Measurements from ENCODE around the gene PIP5K1A. TPM values are rescaled to one million over a fixed set of nuclear protein-coding genes. Genes with fewer than 3 reads are reported as not detected.
"Not testable (repeated sequence)": the region's sequence is repeated elsewhere in the genome, so short reads cannot be mapped to it uniquely, and the experiment has no call there.

Gene PIP5K1A
- polyA plus RNA-seq, 4 donors, result 59.2 to 69.7 (median 63.1) TPM

DNA sequence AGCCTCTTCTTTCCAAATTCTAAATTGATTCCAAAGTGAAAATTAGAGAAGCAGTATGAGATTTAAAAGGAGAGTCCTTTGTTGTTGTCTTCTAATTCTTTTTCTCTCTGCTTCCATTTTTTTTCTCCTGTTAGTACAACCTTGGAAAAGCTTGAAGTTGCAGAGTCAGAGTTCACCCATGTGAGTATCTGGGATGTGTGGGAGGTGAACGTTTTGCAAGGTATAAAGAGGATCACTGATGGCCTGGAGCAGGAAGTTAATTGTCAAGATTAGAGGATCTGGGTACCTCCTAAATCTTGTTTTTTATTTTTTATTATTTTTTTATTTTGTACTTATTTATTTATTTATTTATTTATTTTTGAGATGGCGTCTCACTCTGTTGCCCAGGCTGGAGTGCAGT lies 48.4 kb downstream of the PIP5K1A start:
- no peak for DNase-seq (ENCODE audit: low read depth in 4 of 4, low spot score in 3 of 4)

DNA sequence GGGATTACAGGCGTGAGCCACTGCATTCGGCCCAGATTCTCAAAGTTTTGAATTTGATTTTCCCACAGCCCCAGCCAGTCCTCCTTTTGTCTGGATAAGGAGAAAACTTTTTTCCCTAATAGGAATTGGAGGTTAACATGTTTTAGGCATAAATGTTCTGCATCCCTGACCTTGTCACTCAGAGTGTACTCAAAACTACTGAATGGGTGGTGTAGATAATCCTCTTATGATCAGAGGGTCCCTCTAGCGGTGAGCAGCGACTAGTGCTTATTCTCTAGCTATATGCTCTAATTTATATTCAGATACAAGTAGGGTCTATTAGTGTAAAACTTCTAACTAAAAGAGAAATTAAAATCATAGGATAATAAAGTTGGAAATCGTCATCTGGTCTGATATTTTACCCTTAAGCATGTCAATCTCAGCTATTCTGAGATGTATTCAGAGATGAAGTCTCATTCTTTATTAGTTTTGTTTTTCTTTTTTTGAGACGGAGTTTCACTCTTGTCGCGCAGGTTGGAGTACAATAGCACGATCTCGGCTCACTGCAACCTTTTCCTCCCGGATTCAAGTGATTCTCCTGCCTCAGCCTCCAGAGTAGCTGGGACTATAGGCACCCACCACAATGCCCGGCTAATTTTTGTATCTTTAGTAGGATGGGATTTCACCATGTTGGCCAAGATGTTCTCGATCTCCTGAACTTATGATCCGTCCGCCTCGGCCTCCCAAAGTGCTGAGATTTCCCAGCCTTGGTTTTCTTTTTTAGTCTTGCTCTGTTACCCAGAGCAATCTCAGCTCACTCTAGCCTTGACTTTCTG lies 53.5 kb downstream of the PIP5K1A start:
- peak; percentile 27 to 41 (median 38) for DNase-seq (ENCODE audit: low read depth in 4 of 4, low spot score in 3 of 4)

DNA sequence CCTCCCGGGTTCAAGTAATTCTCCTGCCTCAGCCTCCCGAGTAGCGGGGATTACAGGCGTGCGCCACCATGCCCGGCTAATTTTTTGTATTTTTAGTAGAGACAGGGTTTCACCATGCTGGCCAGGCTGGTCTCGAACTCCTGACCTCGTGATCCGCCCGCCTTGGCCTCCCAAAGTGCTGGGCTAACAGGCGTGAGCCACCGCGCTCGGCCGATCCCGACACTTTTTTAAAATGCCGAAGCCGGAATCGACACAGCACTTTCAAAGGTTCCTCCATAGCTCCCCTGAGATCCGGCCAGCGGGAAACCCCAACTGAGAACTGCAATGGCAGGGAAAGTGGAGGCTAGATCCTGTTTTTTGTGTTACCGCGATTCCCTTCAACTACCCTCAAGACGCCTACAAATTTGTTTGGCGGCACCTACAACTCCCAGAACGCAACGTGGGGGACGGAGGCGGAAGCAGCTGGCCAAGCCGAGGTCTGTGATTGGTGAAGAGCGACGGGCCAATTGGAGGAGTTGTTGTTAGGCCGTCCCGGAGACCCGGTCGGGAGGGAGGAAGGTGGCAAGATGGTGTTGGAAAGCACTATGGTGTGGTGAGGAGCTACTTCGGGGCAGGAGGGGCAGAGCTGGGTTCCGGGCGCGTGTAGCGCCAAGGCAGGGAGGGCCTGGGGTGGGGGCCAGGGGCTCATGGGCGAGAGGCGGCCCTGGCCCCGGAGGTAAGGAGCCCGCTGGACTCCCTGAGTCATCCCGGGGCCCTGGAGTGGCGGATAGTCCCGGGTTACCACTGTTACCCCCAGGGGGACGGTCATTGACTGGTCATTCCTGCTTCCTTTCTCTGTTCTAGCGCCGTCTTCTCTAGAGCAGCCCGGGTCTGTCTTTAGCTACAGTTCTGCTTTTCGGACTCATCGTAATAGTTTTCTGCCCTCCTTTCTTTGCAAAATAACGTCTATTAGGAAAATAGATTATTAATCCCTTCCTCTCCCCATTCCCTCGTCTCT lies 56.2 kb downstream of the PIP5K1A start, which contains the start of gene PSMD4:
PSMD4 (plus strand) TSS at position 518 of the 997 bp plus-strand sequence; CDS start at position 567, 49 bp downstream.
- DNase-seq (ENCODE audit: low read depth in 4 of 4, low spot score in 3 of 4), result peak; percentile 95 to 96 (median 95)

DNA sequence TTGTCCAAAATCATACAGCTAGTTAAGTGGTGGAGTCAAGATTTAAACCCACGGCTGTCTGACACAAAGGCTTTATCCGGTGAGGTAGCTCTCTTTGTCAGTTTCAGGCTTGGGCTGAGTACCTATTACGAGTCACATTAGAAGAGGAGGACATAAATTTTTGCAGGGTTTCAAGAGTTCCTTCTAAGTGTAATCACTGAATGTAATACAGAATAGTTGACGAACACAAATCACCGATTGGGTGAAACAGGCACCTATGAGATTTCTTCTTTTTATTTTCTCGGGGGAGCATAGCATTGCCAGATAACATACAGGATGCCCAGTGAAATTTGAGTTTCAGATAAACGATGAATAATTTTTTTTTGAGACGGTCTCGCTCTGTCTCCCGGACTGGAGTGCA lies 57.0 kb downstream of the PIP5K1A start:
- DNase-seq (ENCODE audit: low read depth in 4 of 4, low spot score in 3 of 4), result no peak

DNA sequence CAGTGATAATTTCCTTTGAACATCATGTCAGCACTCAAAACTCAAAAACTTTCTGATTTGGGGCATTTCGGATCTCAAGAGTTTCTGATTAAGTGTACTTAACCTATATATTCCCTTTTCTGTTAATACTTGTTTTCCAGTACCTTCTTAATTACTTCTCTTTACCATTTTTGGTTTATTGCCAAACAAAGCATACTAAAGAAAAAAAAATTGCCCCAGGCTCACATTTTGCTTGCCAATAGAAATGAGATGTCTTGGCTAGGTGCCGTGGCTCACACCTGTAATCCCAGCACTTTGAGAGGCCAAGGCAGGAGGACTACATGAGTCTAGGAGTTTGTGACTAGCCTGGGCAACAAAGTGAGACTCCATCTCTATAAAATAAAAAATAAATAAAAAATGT lies 61.0 kb downstream of the PIP5K1A start:
- no peak for DNase-seq (ENCODE audit: low read depth in 4 of 4, low spot score in 3 of 4)

DNA sequence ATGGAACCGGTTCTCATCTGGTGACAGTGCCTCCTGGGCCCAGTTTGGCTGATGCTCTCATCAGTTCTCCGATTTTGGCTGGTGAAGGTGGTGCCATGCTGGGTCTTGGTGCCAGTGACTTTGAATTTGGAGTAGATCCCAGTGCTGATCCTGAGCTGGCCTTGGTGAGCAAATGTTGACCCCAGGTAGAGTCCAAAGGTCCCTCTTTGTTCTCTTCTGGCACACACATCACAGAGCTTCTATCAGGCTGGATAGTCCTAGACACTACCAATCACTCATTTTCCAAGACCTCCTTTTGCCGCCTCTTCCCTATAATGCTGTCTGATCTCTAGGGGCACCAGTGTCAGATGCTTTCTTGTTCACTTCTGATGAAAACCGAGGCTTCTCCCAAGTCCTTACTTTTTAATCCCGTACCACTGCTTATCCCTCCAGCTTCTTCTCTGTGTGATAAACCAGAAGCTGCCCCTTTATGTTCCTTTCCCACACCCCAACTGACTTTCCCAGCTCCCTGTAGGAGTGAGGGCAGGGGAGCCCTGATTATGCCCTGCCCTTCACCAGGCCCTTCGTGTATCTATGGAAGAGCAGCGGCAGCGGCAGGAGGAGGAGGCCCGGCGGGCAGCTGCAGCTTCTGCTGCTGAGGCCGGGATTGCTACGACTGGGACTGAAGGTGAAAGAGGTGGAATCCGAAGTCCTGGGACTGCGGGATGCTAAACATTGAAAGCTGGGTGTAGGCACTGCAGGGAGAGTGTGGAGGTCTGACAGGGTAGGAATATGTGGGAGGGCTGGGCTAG lies 67.3 kb downstream of the PIP5K1A start:
- no peak for DNase-seq (ENCODE audit: low read depth in 4 of 4, low spot score in 3 of 4)

DNA sequence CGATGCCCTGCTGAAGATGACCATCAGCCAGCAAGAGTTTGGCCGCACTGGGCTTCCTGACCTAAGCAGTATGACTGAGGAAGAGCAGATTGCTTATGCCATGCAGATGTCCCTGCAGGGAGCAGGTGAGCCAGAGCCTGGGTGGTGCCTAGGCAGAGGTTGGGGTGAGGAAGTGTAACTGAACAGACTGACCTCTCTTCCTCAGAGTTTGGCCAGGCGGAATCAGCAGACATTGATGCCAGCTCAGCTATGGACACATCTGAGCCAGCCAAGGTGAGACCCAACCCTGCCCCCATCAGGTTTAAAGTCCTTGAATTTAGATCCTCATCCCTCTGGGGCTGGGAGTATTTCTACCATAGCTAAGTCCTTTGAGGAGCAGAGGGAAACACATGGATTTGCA lies 68.0 kb downstream of the PIP5K1A start:
- DNase-seq (ENCODE audit: low read depth in 4 of 4, low spot score in 3 of 4), result no peak

DNA sequence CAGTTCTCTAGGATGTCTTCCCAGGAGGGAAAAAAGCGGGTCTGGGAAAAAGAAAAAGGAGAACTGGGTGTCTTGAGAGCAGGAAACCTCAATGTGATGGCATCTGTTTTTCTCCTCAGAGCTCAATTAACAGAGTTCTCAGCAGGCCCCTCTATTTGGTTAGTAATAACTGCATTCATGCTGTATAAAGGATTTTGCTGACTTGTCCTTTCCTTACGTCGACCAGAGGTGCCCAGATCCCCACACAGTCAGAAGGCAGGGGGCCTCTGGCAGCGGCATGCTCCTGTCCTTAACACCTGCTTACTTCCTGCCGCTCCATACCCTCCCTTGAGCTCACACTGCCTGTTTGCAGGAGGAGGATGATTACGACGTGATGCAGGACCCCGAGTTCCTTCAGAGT lies 68.5 kb downstream of the PIP5K1A start:
- DNase-seq (ENCODE audit: low read depth in 4 of 4, low spot score in 3 of 4), result no peak

DNA sequence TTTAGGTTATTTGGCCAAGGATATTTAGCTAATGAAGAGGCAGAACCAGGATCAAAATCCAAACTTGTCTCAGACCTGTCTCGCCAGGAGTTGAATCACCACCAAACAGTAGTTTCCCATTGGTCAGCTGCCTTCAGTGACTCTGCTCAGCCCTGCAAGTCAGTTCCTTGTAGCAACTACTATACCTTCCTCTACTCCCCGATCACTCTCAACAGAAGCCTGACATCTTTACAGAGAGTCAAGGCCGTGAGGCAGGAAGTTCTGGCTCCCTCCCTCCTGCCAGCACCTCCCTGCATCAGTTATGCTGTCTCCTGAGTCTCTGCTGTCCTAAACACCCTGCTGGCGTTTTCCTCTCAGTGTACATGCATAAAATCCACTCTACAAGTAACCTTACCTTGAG lies 69.4 kb downstream of the PIP5K1A start:
- DNase-seq (ENCODE audit: low read depth in 4 of 4, low spot score in 3 of 4), result no peak

DNA sequence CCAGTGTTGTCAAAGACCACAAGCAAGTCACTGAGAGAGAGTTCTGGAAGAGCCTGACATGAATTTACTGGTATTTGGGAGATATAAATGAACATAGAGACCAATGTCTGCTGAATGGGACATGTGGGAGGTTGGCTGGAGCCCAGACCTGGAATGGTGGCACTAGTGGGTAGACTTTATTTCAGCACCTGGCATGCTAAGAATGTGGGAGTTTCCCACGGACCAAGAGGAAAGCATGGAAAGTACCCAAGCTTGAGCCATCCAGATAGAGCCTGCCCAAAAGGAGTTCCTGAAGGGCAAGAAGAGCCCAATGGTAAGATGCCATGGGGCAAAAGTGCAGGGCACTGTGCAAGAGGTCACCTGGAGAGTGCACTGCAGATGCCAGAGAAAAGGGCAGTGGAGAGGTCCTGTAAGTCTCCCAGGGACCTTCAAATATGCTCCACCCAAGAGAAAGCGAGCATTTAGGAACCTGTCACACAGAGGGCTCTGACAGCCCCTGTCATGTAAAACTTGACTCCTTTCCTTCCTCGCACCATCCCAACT lies 75.6 kb downstream of the PIP5K1A start:
- no peak for DNase-seq (ENCODE audit: low read depth in 4 of 4, low spot score in 3 of 4)

DNA sequence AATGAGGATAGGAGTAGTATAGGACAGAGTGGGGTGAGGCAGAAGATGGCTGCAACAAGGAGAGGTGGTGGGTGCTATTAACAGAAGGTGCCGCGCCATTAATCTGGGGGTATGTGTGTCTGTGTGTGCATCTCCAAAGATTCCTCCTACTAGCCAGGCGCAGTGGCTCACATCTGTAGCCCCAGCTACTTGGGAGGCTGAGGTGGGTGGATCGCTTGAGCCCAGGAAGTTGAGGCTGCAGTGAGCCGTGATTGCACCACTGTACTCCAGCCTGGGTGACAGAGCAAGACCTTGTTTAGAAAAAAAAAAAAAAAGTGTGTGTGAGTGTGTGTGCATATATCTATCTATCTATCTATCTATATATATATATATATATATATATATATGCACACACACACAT lies 77.0 kb downstream of the PIP5K1A start:
- DNase-seq (ENCODE audit: low read depth in 4 of 4, low spot score in 3 of 4), result not testable (repeated sequence)

DNA sequence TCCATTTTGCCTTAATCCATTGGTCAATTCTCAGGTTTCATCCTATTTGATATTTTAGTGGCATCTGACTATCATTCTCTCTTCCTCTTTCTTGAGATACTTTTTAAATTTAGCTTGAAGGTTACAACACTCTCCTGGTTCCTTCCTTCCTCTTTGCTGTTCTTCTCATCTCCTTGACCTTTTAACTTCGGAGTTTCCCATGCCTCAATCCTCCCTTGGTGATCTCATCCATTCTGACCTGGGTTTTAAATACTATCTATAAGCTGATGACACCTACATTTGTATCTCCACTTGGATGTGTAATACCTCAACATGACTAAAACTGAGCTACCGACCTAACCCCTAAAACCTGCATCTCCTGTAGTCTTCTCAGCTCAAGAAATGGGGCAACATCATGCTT lies 78.9 kb downstream of the PIP5K1A start:
- no peak for DNase-seq (ENCODE audit: low read depth in 4 of 4, low spot score in 3 of 4)

DNA sequence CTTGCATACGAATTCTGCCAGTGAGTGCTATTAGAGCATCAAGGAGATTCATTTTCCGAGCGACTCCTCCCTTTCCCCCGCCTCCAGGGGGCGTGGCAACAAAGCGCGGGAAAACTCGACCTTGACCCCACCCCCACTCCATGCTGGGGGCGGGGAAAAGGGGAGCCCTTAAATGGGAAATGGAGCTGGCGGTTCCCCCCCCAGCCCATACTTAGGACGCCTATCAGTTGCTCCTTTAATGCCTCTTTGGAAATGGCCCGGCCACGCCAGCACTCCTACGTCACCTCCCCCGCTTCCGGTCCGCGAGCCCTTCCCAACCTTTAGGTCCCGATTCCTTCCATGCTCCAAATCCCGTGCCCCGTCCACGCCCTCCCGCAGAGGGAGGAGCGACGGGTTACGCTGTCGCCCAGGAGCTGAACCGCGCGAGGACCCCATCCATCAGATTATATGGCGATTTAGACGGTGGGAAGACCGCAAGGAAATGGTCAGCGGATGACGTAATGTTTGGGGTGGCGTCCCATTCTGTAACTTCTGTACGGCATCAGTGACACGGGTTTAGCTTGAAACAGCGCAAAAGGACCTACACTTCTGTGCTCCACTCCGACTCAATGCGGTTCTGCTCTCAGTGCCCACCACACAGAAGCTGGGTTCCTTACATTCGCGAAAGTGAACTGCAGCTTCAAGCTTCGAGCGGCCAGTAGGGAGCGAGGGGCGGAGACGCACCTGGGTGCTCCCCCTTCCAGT lies 83.0 kb downstream of the PIP5K1A start:
- DNase-seq (ENCODE audit: low read depth in 4 of 4, low spot score in 3 of 4), result peak; percentile 91 to 98 (median 96)

DNA sequence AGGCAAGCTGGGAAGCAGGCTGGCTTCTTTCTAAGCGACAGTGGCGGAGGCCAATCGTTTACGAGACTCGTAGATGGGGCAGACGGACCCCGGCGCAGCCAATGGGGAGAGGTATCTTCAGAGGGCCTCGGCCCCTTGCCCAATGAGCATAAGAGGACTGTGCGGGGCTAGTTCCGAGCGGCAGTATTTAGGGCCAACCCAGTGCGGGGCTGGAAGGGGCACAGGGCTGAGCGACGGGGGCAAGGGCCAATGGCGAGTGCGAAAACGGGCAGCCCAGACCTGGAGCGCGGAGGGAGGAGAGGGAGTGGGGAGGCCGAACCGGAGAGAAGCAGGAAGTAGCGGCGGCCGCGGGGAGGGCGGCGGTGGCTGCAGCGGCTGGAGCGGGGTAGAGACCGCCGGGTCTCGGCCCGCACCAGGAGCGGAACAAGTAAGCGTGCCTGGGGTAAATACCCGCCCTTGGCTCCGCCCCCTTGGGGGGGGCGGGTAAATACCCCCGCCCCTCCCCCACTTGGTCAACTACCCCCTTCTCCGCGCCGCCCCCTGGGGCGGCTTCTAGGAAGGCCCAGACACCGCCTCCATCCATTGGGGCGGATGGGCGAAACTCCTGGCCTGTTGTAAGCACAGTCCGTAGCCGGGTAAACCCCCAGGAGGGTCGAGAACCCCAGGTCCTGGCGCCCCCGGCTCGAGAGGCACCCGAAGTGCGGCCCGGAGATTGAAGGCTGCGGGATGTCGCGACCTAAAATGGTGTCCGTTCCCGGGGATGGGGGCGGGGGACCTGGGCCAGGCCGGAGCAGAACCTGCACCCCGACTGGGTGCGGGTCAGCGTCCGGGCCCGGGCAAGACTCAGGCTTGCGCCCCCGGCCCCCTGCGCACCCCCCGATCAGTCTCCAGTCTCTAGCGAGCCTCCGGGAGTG lies 83.9 kb downstream of the PIP5K1A start, which contains the start of gene ZNF687:
ZNF687 (plus strand) TSS at position 331 of the 914 bp plus-strand sequence. CDS start 3,993 bp downstream, outside the sequence.
- peak; percentile 98 to 100 (median 100) for DNase-seq (ENCODE audit: low read depth in 4 of 4, low spot score in 3 of 4)

DNA sequence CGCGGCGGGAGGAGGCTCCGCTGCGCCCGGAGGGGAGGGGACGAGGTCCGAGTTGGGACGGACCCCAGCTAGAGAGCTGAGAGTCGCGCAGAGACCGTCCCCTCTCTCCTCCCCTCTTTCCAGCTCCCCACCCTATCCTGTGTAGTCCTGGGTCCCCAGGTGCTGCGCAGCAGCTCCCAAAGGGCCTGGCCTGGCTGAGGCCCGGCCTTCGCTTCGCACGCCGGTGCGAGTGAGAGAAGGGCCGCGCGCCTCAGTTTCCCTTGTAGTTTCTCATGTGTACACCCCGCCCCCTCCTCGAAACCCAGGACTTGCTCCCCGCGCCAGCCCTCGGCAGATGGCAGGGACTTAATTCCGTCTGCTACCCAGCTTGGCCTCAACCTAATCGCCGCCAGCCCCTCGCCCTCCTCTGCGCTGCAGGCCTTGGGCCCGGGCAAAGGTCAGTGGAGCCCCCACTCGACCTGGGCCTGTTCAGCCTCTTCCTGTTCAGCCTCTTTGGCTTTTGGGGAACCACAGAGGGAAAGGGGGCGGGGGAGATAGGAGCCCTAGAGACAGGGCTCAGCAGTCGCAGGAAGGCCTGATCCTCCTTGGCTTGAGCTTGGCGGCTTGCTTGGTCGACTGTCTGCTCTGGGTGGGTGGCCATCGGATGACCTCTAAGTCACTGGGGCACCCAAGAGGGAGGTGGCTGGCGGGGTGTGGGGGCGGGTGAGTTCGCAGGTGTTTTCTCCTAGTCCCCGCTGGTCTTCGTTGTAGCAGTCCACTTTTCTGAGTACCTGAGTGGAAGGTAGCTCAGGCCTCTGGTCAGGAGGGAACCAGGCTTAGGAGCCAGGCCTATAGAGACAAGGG lies 84.8 kb downstream of the PIP5K1A start:
- peak in 2 of 4 donors; percentile 18 to 20 for DNase-seq (ENCODE audit: low read depth in 4 of 4, low spot score in 3 of 4)

DNA sequence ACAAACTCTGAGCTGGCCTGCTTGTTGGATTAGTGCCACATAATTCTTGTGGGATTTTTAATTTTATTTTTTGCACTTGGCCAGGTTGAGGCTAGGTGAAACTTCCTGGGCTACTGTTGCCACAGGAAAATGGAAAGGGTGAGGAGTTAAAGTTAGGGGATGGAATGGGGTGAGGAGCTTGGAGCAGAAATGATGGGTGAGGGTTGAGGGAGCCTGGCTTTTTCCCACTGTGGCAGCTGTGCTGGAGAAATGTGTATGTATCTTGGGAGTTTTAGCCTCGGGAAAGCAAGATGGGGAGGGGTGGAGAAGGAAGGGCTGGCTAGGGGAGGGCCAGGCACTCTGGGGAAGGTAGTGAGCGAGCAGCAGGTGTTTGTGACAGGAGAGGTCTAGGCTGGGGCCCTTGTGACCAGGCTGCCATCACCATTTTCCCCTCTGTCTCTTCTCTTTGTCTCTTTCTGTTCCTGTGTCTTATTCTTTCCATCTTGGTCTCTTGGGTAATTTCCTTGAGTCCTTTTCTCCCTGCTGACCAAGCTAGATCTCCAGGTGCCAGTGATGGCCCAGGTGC lies 85.7 kb downstream of the PIP5K1A start:
- DNase-seq (ENCODE audit: low read depth in 4 of 4, low spot score in 3 of 4), result no peak
